ENCODE results near the gene GDF11.

DNA sequence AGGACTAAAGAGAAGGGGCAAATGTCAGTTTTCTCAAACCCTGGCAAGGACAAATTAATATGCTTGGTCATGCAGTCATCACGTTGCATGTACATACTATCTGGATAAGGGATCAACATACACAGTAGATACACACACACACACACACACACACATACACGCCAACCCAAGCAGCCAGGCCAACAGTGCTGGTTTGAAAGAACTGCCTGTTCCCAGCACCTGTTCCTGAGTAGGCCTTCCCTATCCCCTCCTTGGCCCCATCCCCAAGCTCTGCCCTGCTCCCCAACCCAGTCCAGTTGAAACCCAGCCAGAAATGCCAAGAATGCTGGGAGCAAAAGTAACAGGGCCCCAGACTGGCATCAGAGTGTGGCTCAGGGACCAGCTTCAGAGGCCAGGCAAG, 39.6 kb upstream of the GDF11 start:
- TF ChIP-seq ZNF274 (IDR thresholded peaks at IDR 0.05; ENCODE audit: low read depth, low read length), result no peak
- no peak for TF ChIP-seq YY1 (IDR thresholded peaks at IDR 0.05; ENCODE audit: insufficient read depth, insufficient read length)
